OCI-LY7 (cell line): ENCODE measurements around the gene NT5M.

Source experiments
- CTCF ChIP-seq: fragments of 200-600 bp; sonication (generic); conservative IDR thresholded peaks from 2 replicates; pipeline ENCODE4 v1.5.1; 2014; ENCODE audit warnings: mild to moderate bottlenecking, antibody characterized with exemption, low read length, moderate library complexity, mixed read lengths
- EZH2phosphoT487 ChIP-seq: fragments of 200-600 bp; sonication (generic); IDR thresholded peaks from 2 replicates; pipeline ENCODE4 v1.6.1; 2018; ENCODE audit warnings: low read depth, borderline replicate concordance, mild to moderate bottlenecking, mixed run types, antibody characterized with exemption, low read length, moderate library complexity, mixed read lengths

- no peak for TF ChIP-seq CTCF
- TF ChIP-seq EZH2phosphoT487 = no peak
These were observed 25.1 kb downstream of the NT5M start for GRCh38 chr17:17328251-17328650.
